ENCODE results near the gene PTPRT. TPM values are rescaled to one million over a fixed set of nuclear protein-coding genes. Genes with fewer than 3 reads are reported as not detected.
"Not testable (repeated sequence)": the region's sequence is repeated elsewhere in the genome, so short reads cannot be mapped to it uniquely, and the experiment has no call there.

Gene PTPRT
- total RNA-seq, 1 donor from 2014 or later = not detected

- DNase-seq (ENCODE audit: low read depth) = no peak
Observed at GRCh38 chr20:42920776-42921175, 268.9 kb downstream of the PTPRT start.

GRCh38 chr20:42919316-42919715, 270.4 kb downstream of the PTPRT start:
- DNase-seq (ENCODE audit: low read depth) = no peak

GRCh38 chr20:42915081-42915480, 274.6 kb downstream of the PTPRT start:
- DNase-seq (ENCODE audit: low read depth) = no peak

- no peak for DNase-seq (ENCODE audit: low read depth)
Observed at GRCh38 chr20:42914302-42914701, 275.4 kb downstream of the PTPRT start.

GRCh38 chr20:42910808-42911207, 278.9 kb downstream of the PTPRT start:
- DNase-seq (ENCODE audit: low read depth) = not testable (repeated sequence)

- no peak for DNase-seq (ENCODE audit: low read depth)
Observed at GRCh38 chr20:42907730-42908129, 282.0 kb downstream of the PTPRT start.

- no peak for DNase-seq (ENCODE audit: low read depth)
Observed at GRCh38 chr20:42906120-42906519, 283.6 kb downstream of the PTPRT start.

GRCh38 chr20:42902509-42902908, 287.2 kb downstream of the PTPRT start:
- DNase-seq (ENCODE audit: low read depth) = no peak

- no peak for DNase-seq (ENCODE audit: low read depth)
Observed at GRCh38 chr20:42901689-42902440, 287.8 kb downstream of the PTPRT start.

GRCh38 chr20:42900764-42901163, 288.9 kb downstream of the PTPRT start:
- DNase-seq (ENCODE audit: low read depth) = not testable (repeated sequence)

GRCh38 chr20:42895020-42895419, 294.7 kb downstream of the PTPRT start:
- no peak for DNase-seq (ENCODE audit: low read depth)

- DNase-seq (ENCODE audit: low read depth) = no peak
Observed at GRCh38 chr20:42894483-42894882, 295.2 kb downstream of the PTPRT start.

- DNase-seq (ENCODE audit: low read depth) = no peak
Observed at GRCh38 chr20:42889517-42889916, 300.2 kb downstream of the PTPRT start.

- DNase-seq (ENCODE audit: low read depth) = no peak
Observed at GRCh38 chr20:42887281-42887680, 302.4 kb downstream of the PTPRT start.

GRCh38 chr20:42886801-42887200, 302.9 kb downstream of the PTPRT start:
- no peak for DNase-seq (ENCODE audit: low read depth)

- no peak for DNase-seq (ENCODE audit: low read depth)
Observed at GRCh38 chr20:42886046-42886445, 303.7 kb downstream of the PTPRT start.

- DNase-seq (ENCODE audit: low read depth) = no peak
Observed at GRCh38 chr20:42875581-42875980, 314.1 kb downstream of the PTPRT start.

GRCh38 chr20:42873259-42873658, 316.4 kb downstream of the PTPRT start:
- no peak for DNase-seq (ENCODE audit: low read depth)

GRCh38 chr20:42864116-42864515, 325.6 kb downstream of the PTPRT start:
- DNase-seq (ENCODE audit: low read depth) = no peak

GRCh38 chr20:42862446-42862845, 327.3 kb downstream of the PTPRT start:
- no peak for DNase-seq (ENCODE audit: low read depth)

GRCh38 chr20:42857446-42857845, 332.3 kb downstream of the PTPRT start:
- no peak for DNase-seq (ENCODE audit: low read depth)

GRCh38 chr20:42855896-42856295, 333.8 kb downstream of the PTPRT start:
- DNase-seq (ENCODE audit: low read depth) = no peak

- no peak for DNase-seq (ENCODE audit: low read depth)
Observed at GRCh38 chr20:42852691-42853090, 337.0 kb downstream of the PTPRT start.
